SJCRH30 (cell line): ENCODE measurements around the gene TRIM69. TPM values are rescaled to one million over a fixed set of nuclear protein-coding genes. Genes with fewer than 3 reads are reported as not detected.
"Not testable (repeated sequence)": the region's sequence is repeated elsewhere in the genome, so short reads cannot be mapped to it uniquely, and the experiment has no call there.

Experiments used
- DNase-seq, 2 experiments: peaks; one replicate each; pipeline ENCODE4 v3.0.0-alpha.2; 2015 to 2020
- H3K27ac ChIP-seq: fragments of 250-450 bp; sonication (Bioruptor Pico); 2 replicates; pipeline ENCODE4 v1.5.1; 2020; ENCODE audit warnings: mild to moderate bottlenecking, moderate library complexity
- H3K27me3 ChIP-seq: fragments of 250-450 bp; sonication (Bioruptor Pico); 2 replicates; pipeline ENCODE4 v1.5.1; 2020; ENCODE audit warnings: mild to moderate bottlenecking, moderate library complexity
- H3K36me3 ChIP-seq: fragments of 250-450 bp; sonication (Bioruptor Pico); 2 replicates; pipeline ENCODE4 v1.5.1; 2020; ENCODE audit warnings: mild to moderate bottlenecking, moderate library complexity
- H3K4me1 ChIP-seq: fragments of 250-450 bp; sonication (Bioruptor Pico); 2 replicates; pipeline ENCODE4 v1.5.1; 2020; ENCODE audit warnings: mild to moderate bottlenecking, moderate library complexity
- H3K4me3 ChIP-seq: fragments of 250-450 bp; sonication (Bioruptor Pico); 2 replicates; pipeline ENCODE4 v1.5.1; 2020; ENCODE audit warnings: mild to moderate bottlenecking, moderate library complexity
- H3K9me3 ChIP-seq: fragments of 250-450 bp; sonication (Bioruptor Pico); replicated peaks from 2 replicates; pipeline ENCODE4 v1.5.1; 2020; ENCODE audit warnings: mild to moderate bottlenecking, moderate library complexity
- total RNA-seq: library from RNA; depleted of rRNA; stranded (reverse); fragments of >200 nt; shearing (Covaris generic); gene quantifications from 2 replicates; pipeline ENCODE4 v1.2.3, GENCODE V29; 2014

TRIM69 gene
- total RNA-seq, 1 experiment from 2014 or later, result 15.7 TPM

DNA sequence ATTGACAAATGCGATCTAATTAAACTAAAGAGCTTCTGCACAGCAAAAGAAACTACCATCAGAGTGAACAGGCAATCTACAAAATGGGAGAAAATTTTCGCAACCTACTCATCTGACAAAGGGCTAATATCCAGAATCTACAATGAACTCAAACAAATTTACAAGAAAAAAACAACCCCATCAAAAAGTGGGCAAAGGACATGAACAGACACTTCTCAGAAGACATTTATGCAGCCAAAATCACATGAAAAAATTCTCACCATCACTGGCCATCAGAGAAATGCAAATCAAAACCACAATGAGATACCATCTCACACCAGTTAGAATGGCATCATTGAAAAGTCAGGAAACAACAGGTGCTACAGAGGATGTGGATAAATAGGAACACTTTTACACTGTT, 7.1 kb downstream of the TRIM69 start:
- H3K4me1 ChIP-seq, H3K9me3 ChIP-seq, H3K36me3 ChIP-seq, H3K27me3 ChIP-seq, H3K27ac ChIP-seq, H3K4me3 ChIP-seq: not testable (repeated sequence)
- DNase-seq, result peak in 1 of 2 experiments; percentile 18

DNA sequence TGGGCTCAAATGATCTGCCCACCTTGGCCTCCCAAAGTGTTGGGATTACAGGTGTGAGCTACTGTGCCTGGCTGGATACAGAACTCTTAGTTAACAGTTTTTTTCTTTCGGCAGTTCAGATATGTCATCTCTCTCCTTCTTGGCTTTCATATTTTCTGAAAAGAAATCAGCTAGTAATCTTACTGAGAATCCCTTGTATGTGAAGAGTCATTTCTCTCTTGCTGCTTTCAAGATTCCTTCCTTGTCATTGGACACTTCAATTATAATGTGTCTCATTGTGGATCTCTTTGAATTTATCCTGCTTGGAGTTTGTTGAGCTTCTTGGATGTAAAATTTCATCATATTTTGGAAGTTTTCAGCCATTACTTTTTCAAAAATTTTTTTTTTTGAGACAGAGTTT, 17.0 kb downstream of the TRIM69 start:
- Histone ChIP-seq H3K27ac (no peak overlapping the region), H3K4me1 (no peaks in the 10 kb centered on the region), H3K36me3 (no peaks in the 10 kb centered on the region), H3K27me3 (peaks cover 3% of the 10 kb centered on the region; the same call in 1 of the 2 replicates), H3K4me3 (no peak overlapping the region), H3K9me3 (peaks cover 9% of the 10 kb centered on the region; the same call in 1 of the 2 replicates)
- DNase-seq, result no peak

DNA sequence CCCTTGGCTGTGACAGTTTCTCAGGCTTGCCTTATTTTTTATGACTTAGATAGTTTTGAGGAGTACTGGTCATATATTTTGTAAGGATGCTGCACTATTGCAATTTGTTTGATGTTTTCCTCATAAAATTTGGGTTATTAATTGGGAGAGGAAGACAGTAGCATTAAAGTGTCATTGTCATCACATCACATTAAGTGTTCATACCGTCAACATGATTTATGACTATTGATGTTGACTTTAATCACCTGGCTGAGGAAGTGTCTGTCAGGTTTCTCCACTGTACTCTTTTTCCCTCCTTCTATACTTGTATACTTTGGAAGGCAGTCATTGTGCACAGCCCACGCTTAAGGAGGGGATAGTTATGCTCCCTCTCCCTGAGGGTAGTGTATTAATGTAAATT, 26.9 kb downstream of the TRIM69 start:
- H3K36me3 ChIP-seq, result no peaks in the 10 kb centered on the region
- H3K27ac ChIP-seq, result no peak overlapping the region
- no peaks in the 10 kb centered on the region for H3K4me1 ChIP-seq
- H3K9me3 ChIP-seq, result 0 out of 2 replicates have a peak, but pooled peaks cover 2% of the 10 kb centered on the region
- no peak for DNase-seq
- no peak overlapping the region for H3K4me3 ChIP-seq
- peaks cover 6% of the 10 kb centered on the region; the same call in 1 of the 2 replicates for H3K27me3 ChIP-seq

DNA sequence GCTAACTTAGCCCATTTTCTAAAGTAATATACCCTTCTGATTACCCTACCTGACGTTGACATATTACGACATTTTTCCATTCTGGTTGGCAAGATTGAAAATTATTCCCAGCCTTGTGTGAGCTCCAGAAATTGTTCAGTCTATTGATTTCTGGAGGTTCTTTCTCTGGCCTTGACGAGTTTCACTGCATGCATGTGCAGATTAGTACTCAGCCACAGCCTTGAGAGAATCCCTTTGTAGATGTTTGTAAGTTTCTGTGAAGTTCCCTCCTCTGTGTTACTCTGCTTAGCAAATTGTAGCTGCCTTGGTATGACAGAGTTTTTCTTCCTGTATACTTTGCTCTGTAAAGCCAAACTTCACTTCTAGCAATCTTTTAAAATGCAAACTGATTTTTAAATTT, 27.5 kb downstream of the TRIM69 start:
- Histone ChIP-seq H3K4me1 (no peaks in the 10 kb centered on the region), H3K4me3 (no peak overlapping the region), H3K27me3 (peaks cover 6% of the 10 kb centered on the region; the same call in 1 of the 2 replicates), H3K36me3 (no peaks in the 10 kb centered on the region), H3K9me3 (0 out of 2 replicates have a peak, but pooled peaks cover 2% of the 10 kb centered on the region), H3K27ac (no peak overlapping the region)
- DNase-seq, result no peak

DNA sequence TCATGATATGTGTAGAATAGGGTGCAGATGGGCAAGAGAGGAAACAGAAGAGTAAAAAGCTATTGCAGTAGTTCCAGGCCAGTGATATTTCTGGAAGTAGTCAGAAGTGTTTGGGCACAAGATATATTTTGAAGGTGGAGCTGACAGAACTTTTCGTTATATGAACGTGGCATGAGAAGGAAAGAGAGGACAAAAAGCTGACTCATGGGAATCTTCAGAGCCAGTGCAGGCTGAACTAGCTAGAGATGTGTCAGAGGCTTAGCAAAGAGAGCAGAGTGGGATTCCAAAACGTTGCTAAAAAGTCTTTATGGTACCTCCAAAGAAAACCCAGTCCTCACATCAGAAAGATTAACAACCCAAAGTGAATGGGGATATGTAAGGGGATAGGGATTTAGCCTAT, 28.7 kb downstream of the TRIM69 start:
- Histone ChIP-seq H3K4me1 (no peaks in the 10 kb centered on the region), H3K4me3 (no peak overlapping the region), H3K9me3 (peaks cover 8% of the 10 kb centered on the region; the same call in 1 of the 2 replicates), H3K27ac (no peak overlapping the region), H3K27me3 (peaks cover 5% of the 10 kb centered on the region; the same call in 1 of the 2 replicates), H3K36me3 (no peaks in the 10 kb centered on the region)
- no peak for DNase-seq

DNA sequence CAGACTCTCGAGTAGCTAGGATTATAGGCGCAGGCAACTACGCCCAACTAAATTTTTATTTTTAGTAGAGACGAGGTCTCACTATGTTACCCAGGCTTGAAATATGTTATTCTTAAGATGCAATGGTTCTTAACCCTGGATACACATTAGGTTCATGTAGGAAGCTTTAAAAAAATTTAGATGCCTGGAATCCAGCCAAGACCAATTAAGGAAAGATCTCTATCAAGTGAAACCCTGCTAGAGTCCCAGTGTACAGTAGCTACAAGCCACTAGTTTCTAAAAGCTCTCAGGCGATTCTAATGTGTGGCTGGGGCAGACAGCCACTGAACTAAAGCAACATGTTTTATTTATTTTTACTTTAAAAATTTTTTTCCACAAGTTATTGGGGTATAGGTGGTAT, 33.2 kb downstream of the TRIM69 start:
- Histone ChIP-seq H3K36me3 (no peaks in the 10 kb centered on the region), H3K27me3 (no peaks in the 10 kb centered on the region), H3K4me1 (no peaks in the 10 kb centered on the region), H3K27ac (no peak overlapping the region), H3K9me3 (peaks cover 13% of the 10 kb centered on the region), H3K4me3 (no peak overlapping the region)
- DNase-seq, result no peak

DNA sequence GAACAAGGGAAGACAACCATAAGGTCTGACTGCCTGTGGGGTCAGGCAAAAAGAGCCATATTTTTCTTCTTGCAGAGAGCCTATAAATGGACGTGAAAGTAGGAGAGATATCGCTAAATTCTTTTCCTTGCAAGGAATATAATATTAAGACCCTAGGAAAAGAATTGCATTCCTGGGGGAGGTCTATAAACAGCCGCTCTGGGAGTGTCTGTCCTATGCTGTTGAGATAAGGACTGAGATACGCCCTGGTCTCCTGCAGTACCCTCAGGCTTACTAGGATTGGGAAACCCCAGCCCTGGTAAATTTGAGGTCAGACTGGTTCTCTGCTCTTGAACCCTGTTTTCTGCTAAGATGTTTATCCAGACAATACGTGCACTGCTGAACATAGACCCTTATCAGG, 34.4 kb downstream of the TRIM69 start:
- H3K36me3 ChIP-seq, H3K27me3 ChIP-seq, H3K4me3 ChIP-seq, H3K27ac ChIP-seq, DNase-seq, H3K4me1 ChIP-seq: not testable (repeated sequence)
- peaks cover 13% of the 10 kb centered on the region for H3K9me3 ChIP-seq

DNA sequence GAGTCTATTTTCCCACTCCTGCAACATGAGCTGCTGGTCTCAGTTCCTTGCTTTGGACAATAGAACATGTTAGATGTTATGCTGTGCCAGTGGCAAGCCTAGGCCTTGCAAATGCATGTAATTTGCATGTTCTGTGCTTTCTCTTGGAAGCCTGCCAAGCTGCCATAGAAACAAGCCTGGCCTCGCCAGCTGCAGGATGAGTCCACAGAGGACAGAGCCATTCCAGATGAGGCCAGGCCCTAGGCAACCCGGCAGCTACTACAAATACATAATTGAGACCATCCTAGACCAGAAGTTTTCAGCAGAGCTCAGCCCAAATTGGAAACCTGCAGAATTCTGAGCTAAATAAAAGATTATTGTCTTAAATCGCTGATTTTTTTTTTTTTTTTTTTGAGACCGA, 39.6 kb downstream of the TRIM69 start:
- Histone ChIP-seq H3K36me3 (no peaks in the 10 kb centered on the region), H3K4me3 (no peak overlapping the region), H3K27me3 (no peaks in the 10 kb centered on the region), H3K27ac (no peak overlapping the region), H3K4me1 (peaks cover 9% of the 10 kb centered on the region), H3K9me3 (peaks cover 9% of the 10 kb centered on the region; the same call in 1 of the 2 replicates)
- DNase-seq, result peak; percentile 67 to 70

DNA sequence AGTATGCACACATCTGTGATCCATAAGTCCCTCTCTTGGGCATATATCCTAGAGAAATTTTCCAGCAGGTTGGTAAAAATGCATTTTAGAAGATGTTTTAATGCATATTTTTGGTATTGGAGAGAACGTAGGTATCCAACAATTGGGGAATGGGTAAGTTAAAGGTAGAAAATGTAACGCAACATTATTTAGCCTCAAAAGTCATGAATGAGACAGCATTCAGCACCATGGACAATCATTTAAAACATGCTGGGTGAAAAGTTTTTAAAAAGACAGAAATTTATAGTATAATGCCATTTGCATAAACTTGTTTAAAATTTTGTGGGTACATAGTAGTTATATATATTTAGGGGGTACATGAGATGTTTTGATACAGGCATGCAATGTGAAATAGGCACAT, 43.4 kb downstream of the TRIM69 start:
- Histone ChIP-seq H3K27ac (no peak overlapping the region), H3K9me3 (peaks cover 3% of the 10 kb centered on the region), H3K27me3 (no peaks in the 10 kb centered on the region), H3K4me1 (peaks cover 32% of the 10 kb centered on the region), H3K36me3 (no peaks in the 10 kb centered on the region), H3K4me3 (no peak overlapping the region)
- DNase-seq, result no peak

DNA sequence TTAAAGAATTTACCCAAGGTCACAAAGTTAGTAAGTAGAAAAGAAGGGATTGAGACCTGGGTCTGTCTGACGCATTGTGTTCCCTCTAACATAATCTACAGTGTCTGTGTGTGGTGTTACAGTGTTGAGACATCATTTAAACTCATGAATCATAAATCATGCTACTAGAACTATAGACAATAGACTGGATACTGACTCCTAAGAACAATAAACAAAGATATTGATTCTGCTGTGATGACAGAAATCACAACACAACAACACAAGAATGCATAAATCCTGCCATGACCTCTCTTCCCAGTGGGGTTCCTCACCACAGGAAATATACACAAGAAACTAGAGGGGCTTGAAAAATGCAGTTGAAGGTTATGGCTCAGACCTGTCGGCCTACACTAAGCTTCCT, 44.3 kb downstream of the TRIM69 start:
- Histone ChIP-seq H3K27me3 (no peaks in the 10 kb centered on the region), H3K4me1 (peaks cover 32% of the 10 kb centered on the region), H3K36me3 (no peaks in the 10 kb centered on the region), H3K27ac (peak overlapping the region; percentile 95; the same call in 1 of the 2 replicates), H3K4me3 (no peak overlapping the region), H3K9me3 (peaks cover 3% of the 10 kb centered on the region)
- peak in 1 of 2 experiments; percentile 20 for DNase-seq

DNA sequence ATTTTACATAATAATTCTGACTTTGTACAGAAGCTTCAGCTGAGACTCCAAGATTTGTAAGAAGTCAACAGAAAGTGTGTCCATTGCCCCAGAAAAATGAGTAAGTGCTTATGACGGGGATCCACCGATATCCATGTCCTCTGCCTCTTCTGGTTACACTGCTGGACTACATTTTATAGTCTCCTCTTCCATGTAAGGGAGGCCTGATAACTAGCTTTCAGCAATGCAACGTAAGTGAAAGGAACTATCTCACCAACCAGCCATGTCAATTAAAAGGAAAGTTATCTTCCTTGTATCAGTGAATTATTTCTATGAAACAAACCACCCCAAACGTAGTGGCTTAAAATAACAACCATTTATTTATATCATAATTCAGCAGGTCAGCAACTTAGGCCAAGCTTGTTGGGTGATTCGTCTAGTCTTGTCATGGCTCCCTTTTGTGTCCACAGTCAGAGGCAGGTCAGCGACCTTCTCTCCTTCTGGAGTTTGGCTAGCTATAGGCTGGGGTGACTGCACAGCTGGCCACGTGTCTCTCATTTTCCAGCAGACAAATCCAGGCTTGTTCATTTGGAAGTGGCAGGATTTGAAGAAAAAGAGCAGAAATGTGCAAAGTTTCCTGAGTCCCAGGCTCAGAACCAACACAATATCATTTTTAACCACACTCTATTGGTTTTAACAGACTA, 44.9 kb downstream of the TRIM69 start:
- DNase-seq, result no peak
- peak overlapping the region; percentile 95 for H3K27ac ChIP-seq
- no peak overlapping the region; the same call in 1 of the 2 replicates for H3K4me3 ChIP-seq

DNA sequence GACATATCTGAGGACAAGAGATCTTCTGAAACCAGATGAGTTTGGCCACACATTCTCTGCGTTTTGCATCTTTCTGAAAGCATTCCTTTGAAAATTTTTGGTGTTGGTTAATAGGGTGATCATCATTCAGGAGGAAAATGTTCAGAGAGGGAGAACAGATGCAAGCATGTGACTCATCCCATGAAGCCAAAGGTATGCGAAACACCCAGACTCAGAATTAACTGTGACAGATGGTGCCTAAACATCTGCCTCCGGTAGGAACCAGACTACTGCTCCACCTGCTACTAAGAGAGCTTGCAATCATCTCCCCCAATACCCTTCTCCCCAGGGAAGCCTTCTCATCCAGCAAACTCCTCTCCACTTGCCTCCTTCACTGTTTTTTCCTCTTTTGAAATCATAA, 46.2 kb downstream of the TRIM69 start:
- peak overlapping the region; percentile 95 for H3K27ac ChIP-seq
- H3K4me3 ChIP-seq, result peak overlapping the region; percentile 76

More for the DNA sequence above, 44.9 kb downstream of the TRIM69 start:
- Histone ChIP-seq H3K36me3 (no peaks in the 10 kb centered on the region), H3K9me3 (peaks cover 3% of the 10 kb centered on the region), H3K27me3 (no peaks in the 10 kb centered on the region), H3K4me1 (peaks cover 32% of the 10 kb centered on the region)

DNA sequence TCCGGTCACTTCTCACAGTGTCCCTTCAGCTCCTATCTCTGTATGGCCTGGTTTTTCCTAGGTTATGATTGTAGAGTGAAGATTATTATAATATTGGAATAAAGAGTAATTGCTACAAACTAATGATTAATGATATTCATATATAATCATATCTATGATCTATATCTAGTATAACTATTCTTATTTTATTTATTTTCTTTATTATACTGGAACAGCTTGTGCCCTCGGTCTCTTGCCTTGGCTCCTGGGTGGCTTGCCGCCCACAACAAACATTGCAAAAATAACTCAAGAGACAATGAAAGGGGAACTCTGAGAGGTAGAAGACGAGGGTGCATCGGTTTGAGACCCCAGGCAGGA, 48.6 kb downstream of the TRIM69 start:
- not testable (repeated sequence) for DNase-seq, H3K9me3 ChIP-seq, H3K27me3 ChIP-seq, H3K36me3 ChIP-seq
- peaks cover 32% of the 10 kb centered on the region for H3K4me1 ChIP-seq
- H3K27ac ChIP-seq, result peak overlapping the region; percentile 95
- H3K4me3 ChIP-seq, result peak overlapping the region; percentile 76

More for the DNA sequence above, 46.2 kb downstream of the TRIM69 start:
- DNase-seq, result peak; percentile 86 to 93
- Histone ChIP-seq H3K27me3 (no peaks in the 10 kb centered on the region), H3K9me3 (peaks cover under 1% of the 10 kb centered on the region), H3K4me1 (peaks cover 32% of the 10 kb centered on the region), H3K36me3 (no peaks in the 10 kb centered on the region)

DNA sequence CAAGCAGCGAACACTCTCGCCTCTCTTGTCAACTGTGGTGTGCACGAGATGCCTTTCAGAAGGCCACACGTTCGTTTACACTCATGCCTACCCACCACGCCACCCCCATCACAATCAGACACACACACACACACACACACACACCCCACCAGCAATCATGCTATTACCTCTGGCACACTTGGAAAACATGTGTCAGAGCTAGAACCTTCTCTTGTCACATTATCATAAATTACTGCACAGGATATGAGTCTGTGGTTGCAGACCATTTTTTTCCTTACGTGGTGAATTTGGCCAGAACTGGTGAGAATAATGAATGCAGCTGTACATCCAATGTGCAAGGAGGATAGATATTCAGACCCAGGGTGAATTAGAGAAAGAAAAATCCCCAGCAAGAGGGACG, 52.4 kb downstream of the TRIM69 start:
- no peaks in the 10 kb centered on the region for H3K36me3 ChIP-seq
- H3K27me3 ChIP-seq, result 0 out of 2 replicates have a peak, but pooled peaks cover 2% of the 10 kb centered on the region
- H3K27ac ChIP-seq, result no peak overlapping the region
- H3K4me1 ChIP-seq, result peaks cover under 1% of the 10 kb centered on the region; the same call in 1 of the 2 replicates
- DNase-seq, result no peak
- no peaks in the 10 kb centered on the region for H3K9me3 ChIP-seq
- H3K4me3 ChIP-seq, result no peak overlapping the region

DNA sequence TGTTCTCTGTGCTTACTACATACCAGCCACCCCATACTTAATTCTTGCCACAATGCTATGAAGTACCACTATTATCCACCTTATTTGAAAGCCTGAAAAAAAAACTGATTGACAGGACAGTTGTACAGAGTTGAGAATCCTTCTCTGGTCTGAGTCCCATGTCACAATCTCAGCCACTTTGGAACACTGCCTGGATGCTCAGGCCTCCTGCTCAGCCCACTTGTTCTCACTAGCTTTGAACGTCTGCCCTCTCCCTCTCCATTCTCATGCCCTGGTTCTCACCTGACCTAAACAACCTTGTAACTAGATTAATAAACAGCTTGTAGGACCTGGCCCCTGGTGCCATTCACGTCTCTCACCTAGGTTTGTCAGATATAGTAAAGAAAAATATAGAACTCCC, 53.9 kb downstream of the TRIM69 start:
- no peaks in the 10 kb centered on the region for H3K9me3 ChIP-seq
- DNase-seq, result no peak
- no peaks in the 10 kb centered on the region for H3K4me1 ChIP-seq

DNA sequence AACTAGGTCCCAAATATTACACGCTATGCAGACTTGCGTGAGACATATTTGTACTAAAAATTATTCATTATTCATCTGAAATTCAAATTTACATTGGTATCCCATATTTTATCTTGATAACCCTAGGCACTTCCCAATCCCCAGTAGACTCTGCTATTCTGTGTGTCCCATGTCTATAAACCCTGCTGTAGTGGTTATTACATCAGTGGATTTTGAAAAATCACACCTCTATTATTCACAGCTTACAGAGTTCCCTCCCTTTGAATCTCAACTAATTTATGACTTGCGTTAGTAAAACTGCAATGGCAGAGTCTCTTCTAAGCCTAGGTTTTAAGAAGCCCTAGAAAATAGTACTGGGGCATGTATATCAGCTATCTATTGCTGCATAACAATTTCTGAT, 54.3 kb downstream of the TRIM69 start:
- Histone ChIP-seq H3K9me3 (no peaks in the 10 kb centered on the region), H3K27me3 (0 out of 2 replicates have a peak, but pooled peaks cover 2% of the 10 kb centered on the region), H3K36me3 (no peaks in the 10 kb centered on the region), H3K4me1 (no peaks in the 10 kb centered on the region), H3K27ac (no peak overlapping the region), H3K4me3 (no peak overlapping the region)
- no peak for DNase-seq

More for the DNA sequence above, 53.9 kb downstream of the TRIM69 start:
- Histone ChIP-seq H3K4me3 (no peak overlapping the region), H3K27me3 (0 out of 2 replicates have a peak, but pooled peaks cover 2% of the 10 kb centered on the region), H3K36me3 (no peaks in the 10 kb centered on the region), H3K27ac (no peak overlapping the region)
